ENCODE results near the gene PLPP4.

PLPP4 gene

GRCh38 chr10:120614680-120615079 lies 157.7 kb downstream of the PLPP4 start:
- no peak for DNase-seq

DNA sequence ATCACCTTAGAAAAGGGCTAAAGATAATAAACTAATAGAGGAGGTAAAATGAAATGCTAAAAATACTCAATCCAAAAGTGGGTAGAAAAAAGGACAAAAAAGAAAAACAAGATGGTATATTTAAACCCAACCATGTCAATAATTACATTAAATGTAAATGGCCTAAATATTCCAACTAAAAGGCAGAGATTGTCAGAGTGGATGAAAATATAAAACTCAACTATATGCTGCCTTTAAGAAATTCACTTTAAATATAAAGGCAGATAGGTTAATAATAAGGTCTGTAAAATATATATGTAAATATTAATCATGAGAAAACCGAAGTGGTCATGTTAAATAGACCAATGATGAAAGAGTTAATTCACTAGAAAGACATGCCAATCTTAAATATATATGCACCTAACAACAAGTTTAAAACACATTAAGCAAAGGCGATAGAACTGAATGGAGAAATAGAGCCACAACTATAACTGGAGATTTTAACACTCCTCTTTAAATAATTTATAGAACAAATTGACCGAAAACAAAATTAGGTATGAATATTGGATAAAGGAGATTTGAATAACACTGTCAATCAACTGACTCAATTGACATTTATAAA lies 159.4 kb downstream of the PLPP4 start:
- DNase-seq, result no peak

DNA sequence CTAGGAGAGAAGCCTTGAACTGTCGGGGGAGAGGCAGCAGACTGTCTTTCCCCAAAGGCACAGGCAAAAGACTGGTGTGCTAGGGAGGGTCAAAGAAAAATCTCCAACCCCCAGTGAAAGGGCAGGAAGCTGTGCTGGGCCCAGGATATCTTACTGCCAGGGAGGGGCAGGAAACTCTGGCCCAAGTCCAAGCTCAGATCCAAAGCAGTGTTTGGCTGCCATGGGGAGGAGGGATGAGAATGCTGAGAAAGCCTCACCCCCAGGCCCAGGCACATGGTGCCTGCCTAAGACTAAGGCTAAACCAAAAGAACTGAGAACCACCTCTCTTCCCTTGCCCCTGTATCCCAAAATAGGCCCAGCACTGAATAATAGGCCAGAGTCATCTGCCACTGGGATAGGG lies 171.2 kb downstream of the PLPP4 start:
- no peak for DNase-seq

DNA sequence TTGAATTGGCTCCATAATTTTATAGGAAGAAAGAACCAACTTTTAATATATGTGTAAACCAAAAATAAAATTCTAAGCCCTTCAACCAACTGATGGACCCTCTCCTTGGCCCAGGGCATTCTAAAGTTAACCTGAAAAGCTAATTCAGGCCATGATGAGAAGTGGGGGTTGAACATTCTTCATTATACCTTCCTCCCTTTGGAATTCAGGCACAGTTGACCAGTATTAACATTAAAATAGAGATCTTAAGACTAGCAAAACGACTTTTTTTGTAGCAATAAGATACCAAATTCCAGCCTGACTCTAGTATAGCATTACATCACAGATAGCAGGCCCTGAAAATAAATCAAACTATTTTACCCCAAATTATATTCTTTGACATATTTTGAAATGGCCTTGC lies 173.2 kb downstream of the PLPP4 start:
- no peak for DNase-seq

- no peak for DNase-seq
These were observed 175.0 kb downstream of the PLPP4 start for GRCh38 chr10:120632047-120632446.

- no peak for DNase-seq
These were observed 175.9 kb downstream of the PLPP4 start for GRCh38 chr10:120632942-120633341.

- DNase-seq, result no peak
These were observed 177.6 kb downstream of the PLPP4 start for GRCh38 chr10:120634659-120635058.

Measured in activated CD4-positive, alpha-beta T cell treated with anti-CD3 and anti-CD28 coated beads, Interleukin-2, amount 50 U/mL, for 16 hours (primary cell).